OCI-LY7 (cell line): ENCODE data around the gene MYLK4. TPM values are rescaled to one million over a fixed set of nuclear protein-coding genes. Genes with fewer than 3 reads are reported as not detected.

ENCODE experiments used
- BruUV-seq: library from RNA; stranded (reverse); fragments of 400-500 nt; replicated peaks from 2 replicates; lab custom pipeline; 2021; lab: Mats Ljungman, UMichigan
- CTCF ChIA-PET: fragments of 300-600 bp; sonication (Branson Sonifier 250); formaldehyde crosslinking; loops from one replicate; lab custom pipeline; 2022; ENCODE audit warnings: antibody characterized with exemption; ENCODE audit not compliant: unreplicated experiment; lab: Charles Lee
- POLR2A ChIA-PET: fragments of 300-600 bp; sonication (Branson Sonifier 250); formaldehyde crosslinking; loops from one replicate; lab custom pipeline; 2022; ENCODE audit warnings: antibody characterized with exemption; lab: Charles Lee
- DNase-seq: peaks from one replicate; pipeline ENCODE4 v3.0.0-alpha.2; 2015; ENCODE audit warnings: low spot score
- H2AFZ ChIP-seq: fragments of 200-600 bp; sonication (generic), shearing (Covaris generic); 2 replicates; pipeline ENCODE4 v1.6.1; 2014; ENCODE audit warnings: mild to moderate bottlenecking, antibody characterized with exemption, low read length, moderate library complexity
- H3K27ac ChIP-seq: fragments of 200-600 bp; sonication (generic); 2 replicates; pipeline ENCODE4 v1.5.1; 2014; ENCODE audit warnings: mixed run types, low read depth, mild to moderate bottlenecking, moderate library complexity, low read length, inconsistent platforms; ENCODE audit not compliant: poor library complexity, severe bottlenecking
- H3K36me3 ChIP-seq: fragments of 200-600 bp; sonication (generic); 2 replicates; pipeline ENCODE4 v1.6.1; 2014; ENCODE audit warnings: mild to moderate bottlenecking, antibody characterized with exemption, low read length, moderate library complexity, mixed read lengths; ENCODE audit not compliant: insufficient read depth
- H3K4me1 ChIP-seq: fragments of 200-600 bp; sonication (generic); 2 replicates; pipeline ENCODE4 v1.5.1; 2014; ENCODE audit warnings: mild to moderate bottlenecking, low read length; ENCODE audit not compliant: insufficient read depth, poor library complexity, severe bottlenecking
- H3K4me2 ChIP-seq: fragments of 200-600 bp; sonication (generic); 2 replicates; pipeline ENCODE4 v1.6.1; 2014; ENCODE audit warnings: mild to moderate bottlenecking, low read length
- H3K4me3 ChIP-seq: fragments of 200-600 bp; sonication (generic); 2 replicates; pipeline ENCODE4 v1.5.1; 2014; ENCODE audit warnings: mild to moderate bottlenecking, low read depth, low read length; ENCODE audit not compliant: poor library complexity, severe bottlenecking
- H3K79me2 ChIP-seq: fragments of 200-600 bp; sonication (generic); 2 replicates; pipeline ENCODE4 v1.6.1; 2016; ENCODE audit warnings: low read depth, mild to moderate bottlenecking, low read length, moderate library complexity, mixed read lengths; ENCODE audit not compliant: insufficient read depth
- H3K9me2 ChIP-seq: fragments of 200-600 bp; sonication (generic); 2 replicates; pipeline ENCODE4 v1.6.1; 2016; ENCODE audit warnings: mild to moderate bottlenecking, low read length, mixed read lengths; ENCODE audit not compliant: insufficient read depth
- H3K9me3 ChIP-seq: fragments of 200-600 bp; sonication (generic); 2 replicates; pipeline ENCODE4 v1.6.1; 2014; ENCODE audit warnings: mild to moderate bottlenecking, mixed run types, low read length, mixed read lengths
- H4K20me1 ChIP-seq: fragments of 200-600 bp; sonication (generic); 2 replicates; pipeline ENCODE4 v1.6.1; 2014; ENCODE audit warnings: mild to moderate bottlenecking, antibody characterized with exemption, low read length, moderate library complexity, mixed read lengths; ENCODE audit not compliant: insufficient read depth
- EZH2phosphoT487 ChIP-seq: fragments of 200-600 bp; sonication (generic); IDR thresholded peaks from 2 replicates; pipeline ENCODE4 v1.6.1; 2018; ENCODE audit warnings: low read depth, borderline replicate concordance, mild to moderate bottlenecking, mixed run types, antibody characterized with exemption, low read length, moderate library complexity, mixed read lengths
- intact Hi-C: fragments of 100-400 bp; cut with micrococcal nuclease; formaldehyde crosslinking; loops from one replicate; pipeline ENCODE4 v1.10.0; 2022; ENCODE audit not compliant: unreplicated experiment
- total RNA-seq, 2 experiments: library from RNA; depleted of rRNA in 1 of 2; stranded (reverse); fragments of >200 nt in 1 of 2; shearing (Covaris generic) in 1 of 2; gene quantifications; 2 replicates each; pipeline ENCODE4 v1.2.3, GENCODE V29; 2014 to 2022
- TF ChIP-seq, protein P1 (sequence below): fragments of 200-600 bp; sonication (generic); conservative IDR thresholded peaks from 2 replicates; pipeline ENCODE4 v1.5.1; 2014; ENCODE audit warnings: mild to moderate bottlenecking, antibody characterized with exemption, low read length, moderate library complexity, mixed read lengths

MYLK4 gene
- total RNA-seq, 2 experiments from 2014 or later = 0.16 to 0.36 TPM

DNA sequence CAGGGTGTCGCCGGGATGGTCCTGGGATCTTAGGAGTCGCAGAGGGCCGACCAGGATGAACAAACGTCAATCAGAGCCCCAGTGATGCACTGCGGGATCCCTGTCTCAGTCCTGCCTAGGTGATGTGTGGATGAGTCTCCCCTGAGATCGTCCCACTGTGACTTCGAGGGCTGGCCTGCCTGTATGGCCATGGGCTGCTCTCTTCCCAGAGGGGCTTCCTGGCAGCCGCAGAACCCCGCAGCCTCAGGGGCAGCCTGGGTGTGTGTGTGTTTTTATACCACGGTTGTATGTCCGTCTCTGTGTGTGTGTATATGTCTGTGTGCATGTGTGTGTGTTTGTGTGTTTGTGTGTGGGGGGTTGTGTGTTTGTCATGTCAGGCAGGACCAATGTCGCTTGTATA lies 111.6 kb downstream of the MYLK4 start:
- H3K9me3 ChIP-seq = no peaks in the 10 kb centered on the region
- TF ChIP-seq EZH2phosphoT487 = no peak
- TF ChIP-seq, protein P1, sequence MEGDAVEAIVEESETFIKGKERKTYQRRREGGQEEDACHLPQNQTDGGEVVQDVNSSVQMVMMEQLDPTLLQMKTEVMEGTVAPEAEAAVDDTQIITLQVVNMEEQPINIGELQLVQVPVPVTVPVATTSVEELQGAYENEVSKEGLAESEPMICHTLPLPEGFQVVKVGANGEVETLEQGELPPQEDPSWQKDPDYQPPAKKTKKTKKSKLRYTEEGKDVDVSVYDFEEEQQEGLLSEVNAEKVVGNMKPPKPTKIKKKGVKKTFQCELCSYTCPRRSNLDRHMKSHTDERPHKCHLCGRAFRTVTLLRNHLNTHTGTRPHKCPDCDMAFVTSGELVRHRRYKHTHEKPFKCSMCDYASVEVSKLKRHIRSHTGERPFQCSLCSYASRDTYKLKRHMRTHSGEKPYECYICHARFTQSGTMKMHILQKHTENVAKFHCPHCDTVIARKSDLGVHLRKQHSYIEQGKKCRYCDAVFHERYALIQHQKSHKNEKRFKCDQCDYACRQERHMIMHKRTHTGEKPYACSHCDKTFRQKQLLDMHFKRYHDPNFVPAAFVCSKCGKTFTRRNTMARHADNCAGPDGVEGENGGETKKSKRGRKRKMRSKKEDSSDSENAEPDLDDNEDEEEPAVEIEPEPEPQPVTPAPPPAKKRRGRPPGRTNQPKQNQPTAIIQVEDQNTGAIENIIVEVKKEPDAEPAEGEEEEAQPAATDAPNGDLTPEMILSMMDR = no peak
- H3K9me2 ChIP-seq = no peaks in the 10 kb centered on the region
- H3K36me3 ChIP-seq = no peaks in the 10 kb centered on the region
- no peak overlapping the region for H3K4me2 ChIP-seq
- DNase-seq = no peak
- POLR2A ChIA-PET = interaction anchor here (0.6 to 1.4 kb wide), 2 partner anchors 9 to 760 kb away, joined by 3 to 4 read pairs; no protein-coding TSS in a partner anchor
- CTCF ChIA-PET = no interaction called here
- BruUV-seq = no TSS peak
- intact Hi-C loops = no loop called here
- H2AFZ ChIP-seq = no peak overlapping the region
- H3K4me1 ChIP-seq = no peaks in the 10 kb centered on the region
- H3K79me2 ChIP-seq = no peaks in the 10 kb centered on the region
- H4K20me1 ChIP-seq = no peaks in the 10 kb centered on the region
- H3K4me3 ChIP-seq = no peak overlapping the region
- no peak overlapping the region for H3K27ac ChIP-seq

DNA sequence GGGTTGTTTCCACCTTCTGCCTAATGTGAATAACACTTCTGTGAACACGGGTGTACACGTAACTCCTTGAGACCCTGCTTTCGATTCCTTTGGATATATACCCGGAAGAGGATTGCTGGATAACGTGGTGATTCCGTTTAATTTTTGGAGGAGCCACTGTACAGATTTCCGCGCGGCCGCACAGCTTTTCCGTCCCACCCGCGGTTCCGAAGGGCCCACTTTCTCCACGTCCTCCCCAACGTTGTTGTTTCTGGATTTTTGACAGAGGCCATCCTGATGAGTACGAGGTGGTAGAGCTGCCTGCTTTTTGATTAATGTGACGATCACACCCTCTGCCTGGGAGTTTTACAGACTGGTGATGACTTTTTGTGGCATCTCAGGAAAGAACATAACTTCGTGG lies 114.0 kb downstream of the MYLK4 start:
- TF ChIP-seq, protein P1 = no peak
- TF ChIP-seq EZH2phosphoT487 = no peak
- intact Hi-C loops = no loop called here
- no peak for DNase-seq
- Histone ChIP-seq H3K79me2 (no peaks in the 10 kb centered on the region), H2AFZ (no peak overlapping the region), H4K20me1 (no peaks in the 10 kb centered on the region), H3K27ac (no peak overlapping the region), H3K4me2 (no peak overlapping the region), H3K4me1 (no peaks in the 10 kb centered on the region), H3K9me2 (no peaks in the 10 kb centered on the region), H3K36me3 (no peaks in the 10 kb centered on the region), H3K9me3 (no peaks in the 10 kb centered on the region), H3K4me3 (no peak overlapping the region)
- POLR2A ChIA-PET = interaction anchor here (0.7 kb wide), 1 partner anchor 836 kb away, joined by 3 read pairs; no protein-coding TSS in a partner anchor
- no TSS peak for BruUV-seq
- CTCF ChIA-PET = no interaction called here

DNA sequence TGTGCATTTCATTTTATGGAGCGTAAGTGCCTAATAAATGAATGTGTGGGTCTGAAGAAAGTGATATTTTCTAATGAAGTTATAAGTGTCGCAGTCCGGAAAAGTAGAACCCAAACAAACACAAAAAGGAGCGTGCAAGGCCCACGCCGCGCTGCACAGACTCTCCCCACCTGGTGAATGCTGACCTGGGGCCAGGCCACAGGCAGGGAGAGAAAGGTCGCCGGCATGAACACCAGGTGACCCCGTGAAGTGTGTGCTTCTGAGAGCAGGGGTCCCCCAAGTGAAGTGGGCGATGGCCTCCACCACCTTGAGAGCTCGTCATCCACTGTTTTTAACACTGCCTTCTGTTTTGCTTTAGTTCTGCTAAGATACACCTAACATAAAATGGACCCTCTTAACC lies 114.8 kb downstream of the MYLK4 start:
- ChIA-PET POLR2A (no interaction called here), CTCF (no interaction called here)
- no peak overlapping the region for H2AFZ ChIP-seq
- no peaks in the 10 kb centered on the region for H3K9me3 ChIP-seq
- no peaks in the 10 kb centered on the region for H3K79me2 ChIP-seq
- intact Hi-C loops = no loop called here
- H3K4me2 ChIP-seq = no peak overlapping the region
- no peaks in the 10 kb centered on the region for H3K4me1 ChIP-seq
- DNase-seq = no peak
- TF ChIP-seq, protein P1 = no peak
- no peak for TF ChIP-seq EZH2phosphoT487
- H3K27ac ChIP-seq = no peak overlapping the region
- no peaks in the 10 kb centered on the region for H3K36me3 ChIP-seq
- H4K20me1 ChIP-seq = no peaks in the 10 kb centered on the region
- BruUV-seq = no TSS peak
- H3K9me2 ChIP-seq = no peaks in the 10 kb centered on the region
- no peak overlapping the region for H3K4me3 ChIP-seq
